Umbilical cord (tissue), 2 donors: ENCODE data around the gene CTNNA3. TPM values are rescaled to one million over a fixed set of nuclear protein-coding genes. Genes with fewer than 3 reads are reported as not detected.
A peak's percentile ranks its signal among the peaks of the same experiment; 100 is the strongest.

Experiments used
- DNase-seq: peaks from one replicate; pipeline ENCODE4 v3.0.0-alpha.2; 2015; ENCODE audit warnings: low spot score
- total RNA-seq: library from RNA; depleted of rRNA; stranded (reverse); fragments of >200 nt; gene quantifications from one replicate; pipeline ENCODE4 v1.2.3, GENCODE V29; 2014; ENCODE audit warnings: low replicate concordance; ENCODE audit not compliant: insufficient read depth

Gene CTNNA3
- total RNA-seq, 1 donor from 2014 or later: 32.7 TPM

- DNase-seq: no peak
Measured at GRCh38 chr10:66767707-66768106, 928.3 kb downstream of the CTNNA3 start.

GRCh38 chr10:66762218-66762729 is 933.7 kb downstream of the CTNNA3 start:
- no peak for DNase-seq

- DNase-seq: no peak
Measured at GRCh38 chr10:66760941-66761340, 935.1 kb downstream of the CTNNA3 start.

- DNase-seq: no peak
Measured at GRCh38 chr10:66755474-66755873, 940.5 kb downstream of the CTNNA3 start.

- DNase-seq: no peak
Measured at GRCh38 chr10:66752714-66753113, 943.3 kb downstream of the CTNNA3 start.

- DNase-seq: no peak
Measured at GRCh38 chr10:66748217-66748616, 947.8 kb downstream of the CTNNA3 start.

GRCh38 chr10:66747451-66747850 is 948.5 kb downstream of the CTNNA3 start:
- peak; percentile 61 for DNase-seq

GRCh38 chr10:66746711-66747110 is 949.3 kb downstream of the CTNNA3 start:
- DNase-seq: no peak

- no peak for DNase-seq
Measured at GRCh38 chr10:66746246-66746645, 949.7 kb downstream of the CTNNA3 start.

GRCh38 chr10:66744915-66745314 is 951.1 kb downstream of the CTNNA3 start:
- no peak for DNase-seq

GRCh38 chr10:66737241-66737640 is 958.8 kb downstream of the CTNNA3 start:
- DNase-seq: no peak

- DNase-seq: no peak
Measured at GRCh38 chr10:66723608-66724400, 972.2 kb downstream of the CTNNA3 start.

GRCh38 chr10:66719483-66719882 is 976.5 kb downstream of the CTNNA3 start:
- no peak for DNase-seq

GRCh38 chr10:66717231-66717981 is 978.6 kb downstream of the CTNNA3 start:
- no peak for DNase-seq

- DNase-seq: no peak
Measured at GRCh38 chr10:66714741-66715140, 981.3 kb downstream of the CTNNA3 start.

- DNase-seq: no peak
Measured at GRCh38 chr10:66713387-66713786, 982.6 kb downstream of the CTNNA3 start.

- peak; percentile 77 for DNase-seq
Measured at GRCh38 chr10:66698069-66698468, 997.9 kb downstream of the CTNNA3 start.

GRCh38 chr10:66695046-66695445 is 1000.9 kb downstream of the CTNNA3 start:
- no peak for DNase-seq

- no peak for DNase-seq
Measured at GRCh38 chr10:66684581-66684980, 1011.4 kb downstream of the CTNNA3 start.

GRCh38 chr10:66680886-66681285 is 1015.1 kb downstream of the CTNNA3 start:
- no peak for DNase-seq

GRCh38 chr10:66678521-66678920 is 1017.5 kb downstream of the CTNNA3 start:
- DNase-seq: no peak

GRCh38 chr10:66673071-66673470 is 1022.9 kb downstream of the CTNNA3 start:
- DNase-seq: no peak

GRCh38 chr10:66671562-66671961 is 1024.4 kb downstream of the CTNNA3 start:
- no peak for DNase-seq
